SU-DHL-6 (cell line): ENCODE results near the gene DNAH14.
"Not testable (repeated sequence)": the region's sequence is repeated elsewhere in the genome, so short reads cannot be mapped to it uniquely, and the experiment has no call there.

Experiments
- H2AFZ ChIP-seq: fragments of 200-600 bp; sonication (generic); 2 replicates; pipeline ENCODE4 v1.6.1; 2014; ENCODE audit warnings: low read depth, mild to moderate bottlenecking, moderate library complexity, mixed read lengths, antibody characterized with exemption, low read length; ENCODE audit not compliant: severe bottlenecking
- H3F3A ChIP-seq: fragments of 200-600 bp; shearing (Covaris generic); 2 replicates; pipeline ENCODE4 v1.6.0; 2016; ENCODE audit warnings: antibody characterized with exemption, mild to moderate bottlenecking; ENCODE audit not compliant: insufficient read depth
- H3K27ac ChIP-seq: fragments of 200-600 bp; sonication (generic); 2 replicates; pipeline ENCODE4 v1.5.1; 2016; ENCODE audit warnings: low read depth, mild to moderate bottlenecking, low read length, moderate library complexity, mixed read lengths
- H3K27me3 ChIP-seq: fragments of 200-600 bp; sonication (generic), shearing (Covaris generic); 2 replicates; pipeline ENCODE4 v1.6.0; 2014; ENCODE audit warnings: mild to moderate bottlenecking, low read length
- H3K36me3 ChIP-seq: fragments of 200-600 bp; sonication (generic); 2 replicates; pipeline ENCODE4 v1.6.1; 2014; ENCODE audit warnings: mild to moderate bottlenecking, low read length, mixed read lengths
- H3K4me2 ChIP-seq: fragments of 300-600, 200-600 bp; shearing (Covaris generic), sonication (generic); 2 replicates; pipeline ENCODE4 v1.6.0; 2014; ENCODE audit warnings: low read length, low read depth, mild to moderate bottlenecking; ENCODE audit not compliant: poor library complexity, severe bottlenecking
- H3K4me3 ChIP-seq: fragments of 200-600 bp; sonication (generic); 2 replicates; pipeline ENCODE4 v1.5.1; 2014; ENCODE audit warnings: antibody characterized with exemption, low read length, mild to moderate bottlenecking, mixed read lengths; ENCODE audit not compliant: insufficient read depth, poor library complexity, severe bottlenecking
- H3K79me2 ChIP-seq: fragments of 200-600 bp; sonication (generic); 2 replicates; pipeline ENCODE4 v1.6.1; 2014; ENCODE audit warnings: mild to moderate bottlenecking, low read length, moderate library complexity; ENCODE audit not compliant: insufficient read depth
- H3K9ac ChIP-seq: fragments of 200-600 bp; sonication (generic); 2 replicates; pipeline ENCODE4 v1.7.0; 2014; ENCODE audit warnings: mild to moderate bottlenecking, low read length
- H3K9me2 ChIP-seq: fragments of 200-600 bp; sonication (generic); replicated peaks from 2 replicates; pipeline ENCODE4 v1.6.1; 2014; ENCODE audit warnings: low read length; ENCODE audit not compliant: insufficient read depth
- H3K9me3 ChIP-seq: fragments of 200-600 bp; sonication (generic); 2 replicates; pipeline ENCODE4 v1.6.1; 2014; ENCODE audit warnings: low read length, mixed read lengths; ENCODE audit not compliant: insufficient read depth
- H4K20me1 ChIP-seq: fragments of 200-600 bp; sonication (generic); 2 replicates; pipeline ENCODE4 v1.6.1; 2014; ENCODE audit warnings: low read depth, mild to moderate bottlenecking, antibody characterized with exemption, low read length, moderate library complexity, mixed read lengths
- CTCF ChIP-seq: fragments of 200-600 bp; sonication (generic); IDR thresholded peaks from one replicate; pipeline ENCODE4 v1.5.1; 2017; ENCODE audit warnings: antibody characterized with exemption, mild to moderate bottlenecking, low read length, moderate library complexity; ENCODE audit not compliant: insufficient read depth, poor library complexity, severe bottlenecking
- EZH2phosphoT487 ChIP-seq: fragments of 200-600 bp; sonication (generic), shearing (Covaris generic); conservative IDR thresholded peaks from 2 replicates; pipeline ENCODE4 v1.6.1; 2018; ENCODE audit warnings: mild to moderate bottlenecking, antibody characterized with exemption, low read length, moderate library complexity, mixed read lengths

Gene DNAH14

GRCh38 chr1:225159793-225160192 is 230.3 kb downstream of the DNAH14 start:
- Histone ChIP-seq H3K4me3 (no peak overlapping the region), H3F3A (no peaks in the 10 kb centered on the region), H3K79me2 (no peaks in the 10 kb centered on the region), H3K9me2 (no peaks in the 10 kb centered on the region), H4K20me1 (no peaks in the 10 kb centered on the region), H2AFZ (no peak overlapping the region), H3K4me2 (no peak overlapping the region), H3K9ac (no peak overlapping the region), H3K36me3 (no peaks in the 10 kb centered on the region), H3K27me3 (no peaks in the 10 kb centered on the region), H3K27ac (no peak overlapping the region), H3K9me3 (no peaks in the 10 kb centered on the region)
- TF ChIP-seq CTCF: no peak
- TF ChIP-seq EZH2phosphoT487: no peak

- H3K9me3 ChIP-seq, H3K4me3 ChIP-seq: not testable (repeated sequence)
Measured at GRCh38 chr1:225177409-225177808, 247.9 kb downstream of the DNAH14 start.

GRCh38 chr1:225179686-225180085 is 250.2 kb downstream of the DNAH14 start:
- no peaks in the 10 kb centered on the region for H3K27me3 ChIP-seq
- no peak overlapping the region for H2AFZ ChIP-seq
- no peaks in the 10 kb centered on the region for H3K36me3 ChIP-seq
- H3K79me2 ChIP-seq: no peaks in the 10 kb centered on the region
- H3K9me2 ChIP-seq: no peaks in the 10 kb centered on the region
- no peak overlapping the region for H3K9ac ChIP-seq
- no peaks in the 10 kb centered on the region for H3F3A ChIP-seq
- peaks cover 6% of the 10 kb centered on the region; the same call in 1 of the 2 replicates for H3K9me3 ChIP-seq
- H3K4me2 ChIP-seq: no peak overlapping the region
- H4K20me1 ChIP-seq: no peaks in the 10 kb centered on the region
- H3K27ac ChIP-seq: no peak overlapping the region
- TF ChIP-seq EZH2phosphoT487 (no peak), CTCF (no peak)
- no peak overlapping the region for H3K4me3 ChIP-seq

More at GRCh38 chr1:225177409-225177808, 247.9 kb downstream of the DNAH14 start:
- H3K9me2 ChIP-seq, H3K27ac ChIP-seq, H3K4me2 ChIP-seq, H4K20me1 ChIP-seq, H3K36me3 ChIP-seq, H3K79me2 ChIP-seq, H3K27me3 ChIP-seq, H2AFZ ChIP-seq, H3K9ac ChIP-seq, H3F3A ChIP-seq: not testable (repeated sequence)

GRCh38 chr1:225182716-225183115 is 253.2 kb downstream of the DNAH14 start:
- H2AFZ ChIP-seq: no peak overlapping the region
- peaks cover 6% of the 10 kb centered on the region; the same call in 1 of the 2 replicates for H3K9me3 ChIP-seq
- H3F3A ChIP-seq: no peaks in the 10 kb centered on the region
- no peaks in the 10 kb centered on the region for H3K27me3 ChIP-seq
- TF ChIP-seq CTCF (no peak), EZH2phosphoT487 (no peak)
- H3K9me2 ChIP-seq: no peaks in the 10 kb centered on the region
- no peak overlapping the region for H3K4me2 ChIP-seq
- no peaks in the 10 kb centered on the region for H4K20me1 ChIP-seq
- no peak overlapping the region for H3K9ac ChIP-seq
- no peak overlapping the region for H3K4me3 ChIP-seq
- no peaks in the 10 kb centered on the region for H3K79me2 ChIP-seq
- H3K36me3 ChIP-seq: no peaks in the 10 kb centered on the region
- H3K27ac ChIP-seq: no peak overlapping the region
